ENCODE data around the gene EPG5. TPM values are rescaled to one million over a fixed set of nuclear protein-coding genes. Genes with fewer than 3 reads are reported as not detected.

The EPG5 gene
- polyA plus RNA-seq, 2 of the 4 experiments (the other 2 are of a cell fraction): 3.8 to 10.7 TPM

DNA sequence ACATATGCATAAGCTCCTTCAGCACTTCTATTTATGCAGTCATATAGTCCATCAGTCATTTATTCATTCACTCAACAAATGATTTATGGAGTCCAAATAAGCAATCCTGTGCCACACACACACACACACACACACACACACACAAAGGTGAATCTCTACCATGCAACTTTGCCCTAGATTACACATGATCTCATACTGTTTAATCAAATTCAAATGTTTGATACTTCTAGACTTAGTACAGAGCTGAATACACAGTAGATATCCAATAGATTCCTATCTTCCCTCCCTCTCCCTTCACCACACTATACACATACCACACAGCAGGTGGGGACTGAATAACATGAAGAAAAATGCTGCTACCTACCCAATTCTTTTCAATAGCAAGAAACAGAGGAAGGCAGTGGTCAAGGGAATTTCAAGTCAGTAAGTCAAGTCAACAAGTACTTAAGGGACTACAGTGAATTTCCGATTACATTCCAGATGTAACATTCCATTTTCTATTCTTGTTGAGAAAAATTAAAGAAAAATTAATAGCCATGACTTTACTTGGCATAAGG, 65.4 kb downstream of the EPG5 start:
- FAIRE-seq (no peak), ATAC-seq (no peak), DNase-seq (ENCODE audit: low read depth in 1 of 2, low spot score in 1 of 2) (no peak)
- CTCF ChIA-PET: interaction anchor here (0.7 to 1.5 kb wide), 4 partner anchors 8 to 180 kb away, joined by 3 read pairs; no protein-coding TSS in a partner anchor
- no peaks in the 10 kb centered on the region for H3K4me1 ChIP-seq
- H3K9me3 ChIP-seq: no peaks in the 10 kb centered on the region
- POLR2A ChIA-PET: no interaction called here
- no peak overlapping the region for H3K4me3 ChIP-seq
- 100% methylated on average over 1 of the region's 1 CpG for WGBS (ENCODE audit: missing lambda C conversion rate)
- no peak overlapping the region for H3K27ac ChIP-seq
- no peak for TF ChIP-seq EHF (CRISPR knock-in tag; IDR thresholded peaks at IDR 0.05)
- TF ChIP-seq PHF8 (IDR thresholded peaks at IDR 0.05; ENCODE audit: borderline replicate concordance, low read depth): no peak
- TF ChIP-seq NPAS2 (CRISPR knock-in tag; IDR thresholded peaks at IDR 0.05; ENCODE audit: borderline replicate concordance): no peak
- TF ChIP-seq HOXB13 (CRISPR knock-in tag; IDR thresholded peaks at IDR 0.05; ENCODE audit: low read depth): no peak
- no peak for TF ChIP-seq ZC3H11A (IDR thresholded peaks at IDR 0.05)
- TF ChIP-seq, protein P1, sequence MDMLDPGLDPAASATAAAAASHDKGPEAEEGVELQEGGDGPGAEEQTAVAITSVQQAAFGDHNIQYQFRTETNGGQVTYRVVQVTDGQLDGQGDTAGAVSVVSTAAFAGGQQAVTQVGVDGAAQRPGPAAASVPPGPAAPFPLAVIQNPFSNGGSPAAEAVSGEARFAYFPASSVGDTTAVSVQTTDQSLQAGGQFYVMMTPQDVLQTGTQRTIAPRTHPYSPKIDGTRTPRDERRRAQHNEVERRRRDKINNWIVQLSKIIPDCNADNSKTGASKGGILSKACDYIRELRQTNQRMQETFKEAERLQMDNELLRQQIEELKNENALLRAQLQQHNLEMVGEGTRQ (IDR thresholded peaks at IDR 0.05): no peak
- no peak for TF ChIP-seq FOSB (CRISPR knock-in tag; IDR thresholded peaks at IDR 0.05)
- H3K4me2 ChIP-seq: no peak overlapping the region

DNA sequence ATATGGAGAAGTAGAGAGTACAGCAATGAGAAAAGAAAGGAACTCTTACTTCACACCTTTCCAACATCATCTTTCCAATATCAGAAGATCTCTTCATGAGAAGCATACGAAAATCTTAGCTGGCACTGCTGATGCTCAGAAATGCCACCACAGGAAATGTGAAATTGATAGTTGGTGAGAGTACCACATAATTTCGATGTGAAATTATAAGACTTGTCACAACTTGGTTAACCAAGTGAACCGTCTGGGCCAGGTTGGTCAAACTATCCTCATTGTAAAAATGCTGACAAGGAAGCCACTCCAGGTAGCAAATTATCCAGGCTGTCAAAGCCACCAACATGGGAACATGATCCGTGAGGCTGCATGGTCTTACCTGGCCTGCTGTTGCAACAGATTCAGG, 66.5 kb downstream of the EPG5 start:
- ATAC-seq: no peak
- TF ChIP-seq, protein P1 (IDR thresholded peaks at IDR 0.05): no peak
- no peak for TF ChIP-seq JUN (IDR thresholded peaks at IDR 0.05)
- TF ChIP-seq TFCP2L1 (CRISPR knock-in tag; IDR thresholded peaks at IDR 0.05): no peak
- no peak for TF ChIP-seq RAD21 (conservative IDR thresholded peaks at IDR 0.05 in 1 of 2, IDR thresholded peaks at IDR 0.05 in 1 of 2)
- no peak for TF ChIP-seq SREBF2 (IDR thresholded peaks at IDR 0.05)
- TF ChIP-seq, protein P2, sequence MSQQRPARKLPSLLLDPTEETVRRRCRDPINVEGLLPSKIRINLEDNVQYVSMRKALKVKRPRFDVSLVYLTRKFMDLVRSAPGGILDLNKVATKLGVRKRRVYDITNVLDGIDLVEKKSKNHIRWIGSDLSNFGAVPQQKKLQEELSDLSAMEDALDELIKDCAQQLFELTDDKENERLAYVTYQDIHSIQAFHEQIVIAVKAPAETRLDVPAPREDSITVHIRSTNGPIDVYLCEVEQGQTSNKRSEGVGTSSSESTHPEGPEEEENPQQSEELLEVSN (IDR thresholded peaks at IDR 0.05; ENCODE audit: borderline replicate concordance, low read depth): no peak
- TF ChIP-seq, protein P3, sequence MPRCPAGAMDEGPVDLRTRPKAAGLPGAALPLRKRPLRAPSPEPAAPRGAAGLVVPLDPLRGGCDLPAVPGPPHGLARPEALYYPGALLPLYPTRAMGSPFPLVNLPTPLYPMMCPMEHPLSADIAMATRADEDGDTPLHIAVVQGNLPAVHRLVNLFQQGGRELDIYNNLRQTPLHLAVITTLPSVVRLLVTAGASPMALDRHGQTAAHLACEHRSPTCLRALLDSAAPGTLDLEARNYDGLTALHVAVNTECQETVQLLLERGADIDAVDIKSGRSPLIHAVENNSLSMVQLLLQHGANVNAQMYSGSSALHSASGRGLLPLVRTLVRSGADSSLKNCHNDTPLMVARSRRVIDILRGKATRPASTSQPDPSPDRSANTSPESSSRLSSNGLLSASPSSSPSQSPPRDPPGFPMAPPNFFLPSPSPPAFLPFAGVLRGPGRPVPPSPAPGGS (IDR thresholded peaks at IDR 0.05): no peak
- no peak for TF ChIP-seq RNF2 (IDR thresholded peaks at IDR 0.05; ENCODE audit: borderline replicate concordance, low read depth)
- no peak for TF ChIP-seq CHD4 (IDR thresholded peaks at IDR 0.05; ENCODE audit: borderline replicate concordance)
- no peak for TF ChIP-seq TP53 (CRISPR knock-in tag; IDR thresholded peaks at IDR 0.05)
- TF ChIP-seq HOXA7 (CRISPR knock-in tag; IDR thresholded peaks at IDR 0.05): no peak

DNA sequence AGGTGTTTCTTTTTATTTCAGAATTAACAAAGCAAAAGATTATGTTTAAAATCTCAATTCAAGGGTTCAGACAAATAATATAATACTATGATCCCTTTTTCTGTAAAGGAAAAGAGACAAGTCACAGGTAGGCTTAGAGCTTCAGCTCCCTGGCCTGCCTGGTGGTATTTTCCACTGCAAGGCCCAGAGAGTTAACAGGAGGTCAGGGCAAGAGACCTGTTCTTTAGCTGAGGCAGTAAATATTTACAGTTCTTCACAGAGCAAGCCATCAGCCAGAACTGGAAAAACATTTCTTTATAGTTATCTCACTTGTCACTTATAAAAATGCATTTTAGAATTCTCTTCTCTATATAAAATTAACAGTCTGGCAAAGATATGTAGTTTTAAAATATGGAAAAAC, 70.1 kb downstream of the EPG5 start:
- TF ChIP-seq NPAS2 (CRISPR knock-in tag; IDR thresholded peaks at IDR 0.05; ENCODE audit: borderline replicate concordance) (no peak), FOSB (CRISPR knock-in tag; IDR thresholded peaks at IDR 0.05) (no peak), MYC (IDR thresholded peaks at IDR 0.05; ENCODE audit: borderline replicate concordance, low read length) (no peak), NR3C1 (IDR thresholded peaks at IDR 0.05) (no peak), CBX8 (IDR thresholded peaks at IDR 0.05) (no peak), FOXS1 (CRISPR knock-in tag; IDR thresholded peaks at IDR 0.05) (no peak), CHD2 (IDR thresholded peaks at IDR 0.05; ENCODE audit: low read length, partially characterized antibody) (no peak), RNF2 (IDR thresholded peaks at IDR 0.05; ENCODE audit: borderline replicate concordance, low read depth) (no peak), CEBPB (IDR thresholded peaks at IDR 0.05) (no peak), POLR2A (IDR thresholded peaks at IDR 0.05; ENCODE audit: low read length) (no peak)
- TF ChIP-seq, protein P4, sequence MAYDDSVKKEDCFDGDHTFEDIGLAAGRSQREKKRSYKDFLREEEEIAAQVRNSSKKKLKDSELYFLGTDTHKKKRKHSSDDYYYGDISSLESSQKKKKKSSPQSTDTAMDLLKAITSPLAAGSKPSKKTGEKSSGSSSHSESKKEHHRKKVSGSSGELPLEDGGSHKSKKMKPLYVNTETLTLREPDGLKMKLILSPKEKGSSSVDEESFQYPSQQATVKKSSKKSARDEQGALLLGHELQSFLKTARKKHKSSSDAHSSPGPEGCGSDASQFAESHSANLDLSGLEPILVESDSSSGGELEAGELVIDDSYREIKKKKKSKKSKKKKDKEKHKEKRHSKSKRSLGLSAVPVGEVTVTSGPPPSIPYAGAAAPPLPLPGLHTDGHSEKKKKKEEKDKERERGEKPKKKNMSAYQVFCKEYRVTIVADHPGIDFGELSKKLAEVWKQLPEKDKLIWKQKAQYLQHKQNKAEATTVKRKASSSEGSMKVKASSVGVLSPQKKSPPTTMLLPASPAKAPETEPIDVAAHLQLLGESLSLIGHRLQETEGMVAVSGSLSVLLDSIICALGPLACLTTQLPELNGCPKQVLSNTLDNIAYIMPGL (CRISPR knock-in tag; IDR thresholded peaks at IDR 0.05; ENCODE audit: borderline replicate concordance): no peak
- ChIA-PET CTCF (interaction anchor here (1.2 to 1.6 kb wide), 2 partner anchors 17 to 167 kb away, joined by 3 to 6 read pairs; no protein-coding TSS in a partner anchor), POLR2A (no interaction called here)
- H3K4me2 ChIP-seq: no peak overlapping the region
- ATAC-seq (no peak), FAIRE-seq (no peak), DNase-seq (ENCODE audit: low read depth in 1 of 2, low spot score in 1 of 2) (no peak)
- no peaks in the 10 kb centered on the region for H3K9me3 ChIP-seq
- H3K4me1 ChIP-seq: no peaks in the 10 kb centered on the region
- no peak overlapping the region for H3K4me3 ChIP-seq
- H3K27ac ChIP-seq: no peak overlapping the region

More for the DNA sequence above, 66.5 kb downstream of the EPG5 start:
- Histone ChIP-seq H3K9me3 (no peaks in the 10 kb centered on the region), H3K4me2 (no peak overlapping the region), H3K4me1 (no peaks in the 10 kb centered on the region), H3K4me3 (no peak overlapping the region), H3K27ac (no peak overlapping the region)
- WGBS (ENCODE audit: missing lambda C conversion rate): 87% methylated on average over 3 of the region's 4 CpGs
- no peak for DNase-seq (ENCODE audit: low read depth in 1 of 2, low spot score in 1 of 2)
- FAIRE-seq: no peak
- ChIA-PET CTCF (interaction anchor here (0.7 to 2.2 kb wide), 5 partner anchors 9 to 178 kb away, joined by 3 to 5 read pairs (median 3); no protein-coding TSS in a partner anchor), POLR2A (no interaction called here)

Data from A549 (cell line).